ENCODE results near the gene LRRC8A.

GRCh38 chr9:128882677-128883603 is 1.0 kb downstream of the LRRC8A start:
- TF ChIP-seq CTCF (IDR thresholded peaks at IDR 0.05) (no peak), EP300 (IDR thresholded peaks at IDR 0.05) (no peak), POLR2A (IDR thresholded peaks at IDR 0.05) (no peak)
